Aortic smooth muscle cell (primary cell): ENCODE results near the gene CTRL. TPM values are rescaled to one million over a fixed set of nuclear protein-coding genes. Genes with fewer than 3 reads are reported as not detected.

Source experiments
- total RNA-seq: library from RNA; depleted of rRNA; stranded (reverse); fragments of >200 nt; gene quantifications from 2 replicates; pipeline ENCODE4 v1.2.3, GENCODE V29; 2014

CTRL gene
- 0.66 and 0.75 TPM in 2 replicates for total RNA-seq

DNA sequence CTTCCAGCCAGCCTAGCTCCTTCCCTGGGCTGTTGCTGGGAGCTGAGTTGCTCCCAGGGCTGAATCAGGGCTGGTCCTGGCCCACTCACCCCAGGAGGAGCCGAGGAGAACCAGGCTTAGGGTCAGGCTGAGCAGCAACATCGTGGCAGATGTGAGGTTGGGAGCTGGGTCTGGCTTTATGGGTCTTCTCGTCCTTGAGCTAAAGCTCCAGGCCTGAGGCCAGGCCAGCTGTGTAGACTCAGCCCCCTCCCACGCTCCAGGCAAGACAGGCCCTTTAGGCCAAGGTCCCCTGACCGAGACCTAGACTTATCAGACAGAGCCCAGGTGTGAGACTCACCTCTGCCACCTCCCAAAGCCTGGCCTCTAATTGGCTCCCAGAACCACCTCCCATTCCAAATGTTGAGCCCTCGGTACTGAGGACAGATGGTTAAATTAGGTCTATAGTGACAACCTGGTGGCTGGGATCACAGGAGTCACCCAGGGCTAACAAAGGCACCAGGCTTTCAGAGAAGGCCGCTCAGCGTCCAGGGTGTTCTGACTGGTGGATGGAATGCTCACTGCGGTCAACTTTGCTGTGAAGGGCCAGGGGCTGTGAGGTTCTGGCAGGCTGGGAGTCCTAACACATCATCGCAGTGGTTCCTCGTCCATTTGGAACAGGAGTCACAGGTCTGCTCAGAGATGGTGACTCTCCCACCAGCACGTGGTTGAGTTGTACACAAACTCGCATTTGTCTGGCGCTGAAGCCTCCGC is at the start of gene CTRL:
CTRL (minus strand) TSS at position 151 of the 750 bp plus-strand sequence; CDS start at position 141, 10 bp downstream.

GRCh38 chr16:67979955-67980678 is 48.5 kb upstream of the CTRL start, which contains the start of gene DPEP3:
TSS of gene DPEP3 (minus strand) at chr16:67980499. CDS start at chr16:67980380, 119 bp downstream.

GRCh38 chr16:67968400-67969253 is 37.0 kb upstream of the CTRL start, which contains the start of gene SLC12A4:
TSS of gene SLC12A4 (minus strand) at chr16:67968637. CDS start at chr16:67968553, 84 bp downstream.

GRCh38 chr16:67943619-67944504 is 12.2 kb upstream of the CTRL start, which contains the start of gene LCAT:
TSS of gene LCAT (minus strand) at chr16:67944120. CDS start at chr16:67944101, 19 bp downstream.

DNA sequence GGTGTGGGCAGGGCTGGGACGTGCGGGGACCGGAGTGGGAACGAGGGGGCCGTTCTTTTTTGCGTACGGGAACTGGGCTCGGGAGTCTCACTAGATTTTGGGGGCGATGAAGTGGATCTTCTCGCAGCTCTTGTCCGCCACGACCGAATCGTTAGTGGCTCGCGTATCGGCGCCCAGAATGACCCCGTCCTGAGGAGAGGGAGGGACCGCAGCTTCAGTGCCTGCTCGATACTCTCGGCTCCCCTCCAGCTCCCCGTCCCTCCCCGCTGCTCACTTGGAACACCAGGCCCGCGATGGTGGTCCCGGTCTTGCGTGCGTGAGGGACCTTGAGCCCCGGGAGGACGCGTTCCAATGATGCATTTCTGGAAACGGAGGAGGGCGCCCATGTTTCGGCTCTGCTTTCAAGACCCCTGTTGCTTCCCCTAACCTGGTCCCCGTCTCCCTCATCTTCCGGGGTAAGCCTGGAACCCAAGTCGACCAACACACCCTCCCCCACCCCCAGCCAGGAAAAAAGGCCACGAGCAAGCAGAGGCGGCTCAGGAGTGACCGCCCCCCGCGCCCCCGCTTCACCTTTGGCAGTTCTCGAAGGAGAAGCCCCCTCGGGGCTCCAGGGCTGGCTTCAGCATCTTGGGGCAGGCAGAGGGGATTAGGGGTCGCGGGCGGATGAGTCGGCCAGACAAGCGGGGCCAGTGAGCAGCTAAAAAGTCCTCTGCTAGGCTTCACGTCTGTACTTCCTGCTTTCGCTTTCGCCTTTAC is 4.6 kb upstream of the CTRL start, which contains the start of gene PSMB10:
PSMB10 (minus strand) TSS at position 727 of the 756 bp plus-strand sequence; CDS start at position 626, 101 bp downstream.

GRCh38 chr16:67892899-67893742 is 38.5 kb downstream of the CTRL start, which contains the start of gene PSKH1:
TSS of gene PSKH1 (plus strand) at chr16:67893254. CDS start at chr16:67908750, 15,496 bp downstream.

GRCh38 chr16:67884684-67885083 is 47.0 kb downstream of the CTRL start, which contains the start of gene NRN1L:
TSS of gene NRN1L (plus strand) at chr16:67884885. CDS start at chr16:67884904, 19 bp downstream.

Other genes starting within 250 kb of the CTRL start
- 13.8 and 15.2 TPM in 2 replicates for gene GFOD2, start 212.5 kb downstream of the CTRL start, total RNA-seq
- gene RANBP10, start 125.3 kb downstream of the CTRL start, total RNA-seq = 3.6 and 4.7 TPM in 2 replicates
- 0.99 and 1.1 TPM in 2 replicates for gene TSNAXIP1, start 125.0 kb downstream of the CTRL start, total RNA-seq
- 27.5 and 28.2 TPM in 2 replicates for gene THAP11, start 89.5 kb downstream of the CTRL start, total RNA-seq
- gene NUTF2, start 84.9 kb downstream of the CTRL start, total RNA-seq = 119 and 132 TPM in 2 replicates
- 20.6 and 27.5 TPM in 2 replicates for gene CENPT, start 84.2 kb downstream of the CTRL start, total RNA-seq
- 55.0 and 55.4 TPM in 2 replicates for gene EDC4, start 58.8 kb downstream of the CTRL start, total RNA-seq
- not detected in 2 replicates for gene NRN1L, start 47.0 kb downstream of the CTRL start, total RNA-seq
- gene PSKH1, start 38.6 kb downstream of the CTRL start, total RNA-seq = 14.0 and 16.2 TPM in 2 replicates
- 61.7 and 76.1 TPM in 2 replicates for gene PSMB10, start 5.0 kb upstream of the CTRL start, total RNA-seq
- 6.0 and 8.2 TPM in 2 replicates for gene LCAT, start 12.3 kb upstream of the CTRL start, total RNA-seq
- gene SLC12A4, start 36.8 kb upstream of the CTRL start, total RNA-seq = 97.6 and 138 TPM in 2 replicates
- not detected in 2 replicates for gene DPEP3, start 48.6 kb upstream of the CTRL start, total RNA-seq
- not detected in 2 replicates for gene DPEP2, start 67.6 kb upstream of the CTRL start, total RNA-seq
- not detected in 2 replicates for gene DPEP2NB, start 84.0 kb upstream of the CTRL start, total RNA-seq
- 7.2 and 9.0 TPM in 2 replicates for gene DDX28, start 91.4 kb upstream of the CTRL start, total RNA-seq
- gene DUS2, start 91.4 kb upstream of the CTRL start, total RNA-seq = 13.2 and 18.0 TPM in 2 replicates
- 7.8 and 9.6 TPM in 2 replicates for gene NFATC3, start 153.5 kb upstream of the CTRL start, total RNA-seq